H54 (cell line): ENCODE results near the gene FOSL1.

ENCODE experiments used
- DNase-seq: peaks from one replicate; pipeline ENCODE4 v3.0.0; 2011; ENCODE audit warnings: low spot score, mixed read lengths; ENCODE audit not compliant: insufficient read length
- FAIRE-seq: peaks from 3 replicates; lab custom pipeline; 2011; peaks lifted over from hg19 to GRCh38; lab: Jason Lieb, UNC
- POLR2A ChIP-seq: IDR thresholded peaks from 2 replicates; pipeline ENCODE4 v1.6.1; 2011; ENCODE audit warnings: low read depth, mild to moderate bottlenecking, low read length

FOSL1 gene

DNA sequence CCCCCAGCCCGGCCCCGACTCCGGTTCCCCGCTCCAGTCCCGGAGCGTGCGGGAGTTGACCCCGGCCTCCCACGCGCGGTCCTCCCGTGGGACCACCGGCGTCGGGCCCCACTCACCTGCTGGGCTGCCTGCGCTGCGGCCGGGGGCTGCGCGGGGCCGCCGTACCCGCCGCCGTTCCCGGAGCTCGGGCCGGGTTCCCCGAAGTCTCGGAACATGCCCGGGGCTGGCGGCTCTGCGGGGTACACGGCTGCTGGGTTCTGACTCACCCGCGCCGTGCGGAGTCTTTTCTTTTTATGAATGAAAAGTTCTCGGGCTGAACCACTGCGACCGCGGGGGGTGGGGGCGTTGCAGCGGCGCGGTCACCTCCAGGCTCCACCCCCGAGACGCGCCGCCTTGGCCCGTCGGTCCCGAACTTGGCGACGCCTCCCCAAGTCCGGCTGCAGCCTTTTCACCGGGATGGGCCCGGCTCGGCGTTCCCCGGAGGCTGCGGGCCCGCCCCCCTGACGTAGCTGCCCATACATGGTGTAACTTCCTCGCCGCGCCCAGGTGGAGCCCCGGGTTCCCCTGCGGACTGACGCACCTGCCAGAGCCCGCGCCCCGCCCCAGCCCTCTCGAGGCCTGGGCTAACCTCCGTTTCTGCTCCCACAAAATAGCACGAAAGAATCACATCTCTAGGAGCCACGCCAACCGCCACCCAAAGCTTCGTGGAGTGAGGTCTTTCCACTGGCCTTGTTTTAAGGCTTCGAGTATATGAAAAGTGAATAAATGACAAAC lies at the start of gene FOSL1:
TSS of gene FOSL1 (minus strand) at position 264 of the 774 bp plus-strand sequence. CDS start at position 215, 49 bp downstream.
- TF ChIP-seq POLR2A, result peak; percentile 90
- FAIRE-seq, result no peak

DNA sequence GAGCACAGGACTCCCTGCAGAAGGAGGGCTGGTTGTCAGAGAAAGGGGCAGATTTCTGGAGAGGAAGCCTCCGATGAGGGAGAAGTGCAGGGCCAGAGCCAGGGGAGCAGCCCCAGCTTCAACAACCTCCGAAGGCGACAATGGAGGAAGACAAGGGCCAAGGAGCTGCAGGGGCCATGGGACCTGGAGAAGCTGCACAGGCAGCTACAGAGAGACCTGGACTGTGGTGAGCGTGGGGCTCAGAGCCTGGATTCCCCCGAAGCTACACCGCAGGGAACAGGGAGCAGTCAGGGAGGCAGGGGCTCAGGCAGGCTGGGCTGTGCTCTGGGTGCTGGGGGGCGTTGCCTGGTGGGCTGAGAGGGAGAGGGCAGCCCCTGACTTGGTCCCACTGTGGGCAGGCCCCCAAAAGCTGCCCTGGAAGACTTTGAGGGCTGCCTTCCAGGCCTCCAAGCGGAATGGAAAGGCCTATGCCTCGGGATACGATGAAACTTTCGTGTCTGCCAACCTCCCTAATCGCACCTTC lies 47.5 kb upstream of the FOSL1 start:
- DNase-seq, result no peak
- no peak for TF ChIP-seq POLR2A
- FAIRE-seq, result no peak

More for the DNA sequence above, at the start of gene FOSL1:
- DNase-seq, result no peak

DNA sequence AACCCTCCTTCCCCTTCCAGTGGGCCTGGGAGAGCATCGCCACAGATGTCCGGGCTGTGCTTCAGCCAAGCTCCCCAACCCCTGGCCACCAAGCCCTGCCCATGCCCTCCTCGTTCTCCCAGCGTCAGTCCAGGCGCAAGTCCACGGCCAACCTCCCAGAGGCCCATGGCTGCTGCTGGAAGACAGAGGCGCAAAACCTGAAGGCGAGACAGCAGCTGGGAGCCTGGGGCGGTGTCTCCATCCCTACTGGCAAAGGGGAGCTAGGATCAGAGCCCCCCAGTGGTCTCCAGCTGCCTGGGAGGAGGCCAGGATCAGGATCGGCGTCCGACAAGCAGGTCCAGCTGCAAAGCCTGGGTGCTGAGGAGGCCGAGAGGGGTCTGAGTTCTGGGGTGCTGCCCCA lies 46.9 kb upstream of the FOSL1 start:
- FAIRE-seq (no peak), DNase-seq (no peak)
- no peak for TF ChIP-seq POLR2A

DNA sequence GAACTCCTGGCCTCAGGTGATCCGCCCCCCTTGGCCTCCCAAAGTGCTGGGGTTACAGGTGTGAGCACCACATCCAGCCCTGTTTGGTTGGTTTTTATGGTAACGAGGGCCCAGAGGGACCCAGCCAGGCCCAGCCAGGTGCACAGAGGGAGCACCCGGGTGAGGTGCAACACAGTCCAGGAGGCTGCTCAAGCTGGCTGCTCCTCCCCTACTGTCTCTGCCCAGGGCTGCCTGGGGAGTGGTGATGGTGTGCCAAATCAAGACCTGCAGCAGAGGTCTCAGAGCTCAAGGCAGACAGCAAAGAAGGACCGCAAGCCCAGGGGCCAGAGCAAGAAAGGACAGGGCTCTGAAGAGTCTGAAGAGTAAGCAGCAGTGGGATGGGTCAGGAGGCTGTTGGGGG lies 46.5 kb upstream of the FOSL1 start:
- no peak for DNase-seq
- no peak for FAIRE-seq
- no peak for TF ChIP-seq POLR2A

DNA sequence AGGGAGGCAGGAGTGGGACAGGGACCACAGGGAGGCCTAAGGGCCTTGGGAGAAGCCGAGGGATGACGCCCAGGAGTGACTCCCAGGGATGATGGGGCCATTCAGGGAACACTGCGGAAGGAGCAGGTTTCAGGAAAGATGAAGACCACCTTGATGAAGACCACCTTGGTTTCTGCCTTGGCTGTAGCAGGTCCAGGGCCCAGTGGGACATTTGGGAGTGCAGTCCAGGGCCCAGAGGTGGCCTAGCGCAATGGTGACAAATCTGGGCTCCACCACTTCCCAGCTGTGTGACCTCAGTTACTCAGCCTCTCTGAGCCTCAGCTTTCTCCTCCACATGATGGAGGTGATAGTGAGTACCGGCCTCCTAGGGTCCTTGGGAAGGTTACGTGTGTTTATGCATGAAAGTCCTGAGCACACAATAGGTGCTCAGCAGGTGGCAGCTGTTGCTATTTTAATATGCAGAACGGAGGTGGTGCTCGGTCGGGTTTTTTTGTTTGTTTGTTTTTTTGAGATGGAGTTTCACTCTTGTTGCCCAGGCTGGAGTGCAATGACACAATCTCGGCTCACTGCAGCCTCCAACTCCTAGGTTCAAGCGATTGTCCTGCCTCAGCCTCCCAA lies 45.9 kb upstream of the FOSL1 start:
- FAIRE-seq, result no peak
- TF ChIP-seq POLR2A, result no peak
- no peak for DNase-seq

DNA sequence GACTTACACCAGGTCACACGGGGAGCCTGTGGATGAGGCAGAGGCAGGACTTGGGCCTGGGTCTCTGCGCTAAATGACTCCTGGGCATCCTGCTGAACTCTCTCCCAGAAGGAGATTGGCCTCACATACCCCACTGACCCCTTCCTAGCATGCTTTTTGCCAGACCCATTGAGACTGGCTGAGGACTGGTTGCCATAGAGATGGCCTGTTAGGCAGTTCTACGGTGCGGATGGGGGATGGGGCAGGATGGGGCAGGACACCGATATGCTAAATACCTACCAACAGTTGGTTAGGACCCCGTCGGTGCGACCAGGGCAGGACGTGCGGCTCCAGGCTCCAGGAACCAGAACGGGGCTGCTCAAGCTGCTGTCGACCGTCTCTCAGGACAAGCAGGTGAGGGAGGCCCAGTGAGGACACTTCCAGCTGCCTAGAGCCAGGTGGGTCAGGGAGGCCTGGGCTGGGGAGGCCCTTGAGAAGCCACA lies 45.3 kb upstream of the FOSL1 start, which contains the start of gene TSGA10IP:
TSS of gene TSGA10IP (plus strand) at position 51 of the 482 bp plus-strand sequence. CDS start at position 247, 196 bp downstream.
- no peak for TF ChIP-seq POLR2A
- DNase-seq (no peak), FAIRE-seq (no peak)

DNA sequence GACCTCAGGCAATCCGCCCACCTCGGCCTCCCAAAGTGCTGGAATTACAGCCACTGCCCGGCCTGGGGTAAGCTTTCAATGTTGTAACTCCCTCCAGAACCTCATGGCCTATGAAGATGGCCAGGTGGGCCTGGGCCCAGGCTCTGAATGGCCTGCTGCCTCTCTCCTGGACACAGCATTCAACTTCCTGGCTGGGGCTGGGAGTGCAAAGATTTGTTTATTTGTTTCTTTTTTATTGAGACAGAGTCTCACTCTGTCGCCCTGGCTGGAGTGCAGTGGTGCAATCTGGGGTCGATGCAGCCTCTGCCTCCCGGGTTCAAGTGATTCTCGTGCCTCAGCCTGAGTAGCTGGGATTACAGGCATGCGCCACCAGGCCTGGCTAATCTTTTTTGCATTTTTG lies 44.6 kb upstream of the FOSL1 start:
- no peak for FAIRE-seq
- DNase-seq, result no peak
- TF ChIP-seq POLR2A, result no peak

DNA sequence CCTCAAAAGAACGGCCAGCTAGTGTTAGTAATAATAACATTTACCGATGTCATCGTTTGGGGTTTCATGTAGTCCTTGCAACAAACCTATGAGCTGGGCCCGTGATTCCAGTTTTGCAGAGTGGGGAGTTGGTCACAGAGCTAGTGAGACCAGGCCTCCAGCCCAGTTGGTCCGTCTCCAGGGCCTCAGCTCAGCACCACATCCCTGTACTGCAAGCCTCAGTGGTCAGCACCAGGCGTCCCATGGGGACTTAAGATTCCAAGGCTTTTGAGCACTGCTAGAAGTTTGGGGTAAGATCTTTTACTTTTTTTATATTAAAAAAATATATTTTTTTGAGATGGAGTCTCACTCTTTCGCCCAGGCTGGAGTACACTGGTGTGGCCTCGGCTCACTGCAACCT lies 44.0 kb upstream of the FOSL1 start:
- no peak for TF ChIP-seq POLR2A
- DNase-seq, result no peak
- no peak for FAIRE-seq

DNA sequence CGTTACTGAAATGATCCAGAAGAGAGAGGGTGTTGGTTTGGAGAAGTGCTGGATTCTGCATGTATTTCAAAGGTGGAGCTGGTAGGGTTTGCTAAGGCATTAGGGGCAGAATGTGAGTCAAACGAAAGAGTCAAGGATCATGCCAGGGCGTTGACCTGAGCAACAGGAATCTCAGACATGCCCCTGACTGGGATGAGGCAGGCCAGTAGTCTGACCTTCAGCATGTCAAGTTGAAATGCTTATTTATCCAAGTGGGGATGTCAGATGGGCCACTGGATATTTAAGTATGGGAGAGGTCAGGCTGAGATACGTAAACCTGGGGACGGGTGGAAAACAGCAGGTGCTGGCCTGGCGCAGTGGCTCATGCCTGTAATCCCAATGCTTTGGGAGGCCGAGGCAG lies 42.3 kb upstream of the FOSL1 start:
- FAIRE-seq (no peak), DNase-seq (no peak)
- no peak for TF ChIP-seq POLR2A

DNA sequence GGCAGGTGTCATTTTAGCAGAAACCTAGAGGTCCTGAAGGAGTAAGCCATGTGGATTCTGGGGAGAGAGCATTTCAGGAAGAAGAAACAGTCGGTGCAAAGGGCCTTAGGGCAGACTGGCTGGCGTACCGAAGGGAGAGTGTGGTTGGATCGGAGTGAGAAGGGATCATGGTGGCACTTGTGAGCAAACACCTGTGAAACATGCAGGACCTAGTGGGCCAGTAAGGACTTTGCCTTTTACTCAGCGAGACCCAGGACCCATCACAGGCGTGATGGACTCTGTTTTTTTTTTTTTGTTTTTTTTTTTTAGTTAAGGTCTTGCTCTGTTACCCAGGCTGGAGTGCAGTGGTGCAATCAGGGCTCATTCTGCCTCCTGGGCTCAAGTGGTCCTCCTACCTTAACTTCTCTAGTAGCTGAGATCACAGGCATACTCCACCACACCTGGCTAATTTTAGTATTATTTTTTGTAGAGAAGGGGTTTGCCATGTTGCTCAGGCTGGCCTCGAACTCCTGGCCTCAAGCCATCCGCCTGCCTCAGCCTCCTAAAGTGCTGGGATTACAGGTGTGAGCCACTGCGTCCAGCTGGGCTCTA lies 41.6 kb upstream of the FOSL1 start:
- DNase-seq (no peak), FAIRE-seq (no peak)
- no peak for TF ChIP-seq POLR2A

DNA sequence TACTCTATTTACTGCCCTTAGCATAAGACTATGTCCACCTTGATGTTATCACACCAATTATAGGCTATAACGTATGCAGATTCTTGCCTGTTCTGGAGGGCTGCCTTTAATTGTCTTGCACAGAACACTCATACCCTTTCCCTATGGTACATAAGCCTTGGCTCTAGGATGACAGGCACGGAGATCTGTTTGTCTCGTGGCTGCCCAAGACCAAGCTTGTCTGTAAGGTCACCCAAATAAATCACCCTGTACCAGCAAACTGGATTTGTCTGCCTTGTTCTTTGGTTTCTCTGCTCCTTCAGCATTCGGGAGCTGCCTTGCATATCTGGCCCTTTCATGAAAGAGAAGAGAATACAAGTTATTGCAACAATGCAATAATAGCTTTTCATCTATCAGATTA lies 37.6 kb upstream of the FOSL1 start:
- DNase-seq (no peak), FAIRE-seq (no peak)
- no peak for TF ChIP-seq POLR2A

DNA sequence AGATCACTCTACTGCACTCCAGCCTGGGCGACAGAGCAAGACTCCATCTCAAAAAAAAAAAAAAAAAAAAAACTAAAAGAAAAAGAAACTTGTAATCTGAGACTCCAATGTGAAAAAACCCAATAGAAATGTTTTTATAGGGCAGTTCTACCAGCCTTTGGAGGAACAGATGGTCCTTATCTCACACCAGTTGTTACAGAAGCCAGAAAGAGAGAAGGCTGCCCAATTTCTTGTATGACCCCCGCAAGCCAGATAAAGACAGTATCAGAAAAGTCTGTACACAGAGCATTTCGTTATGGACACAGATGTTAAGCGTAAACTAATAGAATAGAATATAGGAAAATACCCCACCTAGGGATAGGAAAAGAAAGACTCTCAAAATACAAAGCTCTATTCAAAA lies 33.8 kb upstream of the FOSL1 start:
- no peak for TF ChIP-seq POLR2A
- FAIRE-seq (no peak), DNase-seq (no peak)

DNA sequence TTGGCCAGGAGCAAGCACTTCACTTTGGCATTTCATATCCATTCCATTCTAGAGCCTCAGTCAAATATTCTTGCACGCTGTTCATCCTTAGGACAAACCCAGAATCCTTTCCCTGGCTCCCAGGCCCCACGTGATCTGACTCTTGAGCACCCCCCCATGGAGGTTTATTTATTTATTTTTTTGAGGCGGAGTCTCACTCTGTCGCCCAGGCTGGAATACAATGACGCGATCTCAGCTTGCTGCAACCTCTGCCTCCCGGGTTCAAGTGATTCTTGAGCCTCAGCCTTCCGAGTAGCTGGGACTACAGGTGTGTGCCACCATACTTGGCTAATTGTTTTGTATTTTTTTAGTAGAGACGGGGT lies 32.4 kb upstream of the FOSL1 start:
- TF ChIP-seq POLR2A, result no peak
- no peak for FAIRE-seq
- no peak for DNase-seq

DNA sequence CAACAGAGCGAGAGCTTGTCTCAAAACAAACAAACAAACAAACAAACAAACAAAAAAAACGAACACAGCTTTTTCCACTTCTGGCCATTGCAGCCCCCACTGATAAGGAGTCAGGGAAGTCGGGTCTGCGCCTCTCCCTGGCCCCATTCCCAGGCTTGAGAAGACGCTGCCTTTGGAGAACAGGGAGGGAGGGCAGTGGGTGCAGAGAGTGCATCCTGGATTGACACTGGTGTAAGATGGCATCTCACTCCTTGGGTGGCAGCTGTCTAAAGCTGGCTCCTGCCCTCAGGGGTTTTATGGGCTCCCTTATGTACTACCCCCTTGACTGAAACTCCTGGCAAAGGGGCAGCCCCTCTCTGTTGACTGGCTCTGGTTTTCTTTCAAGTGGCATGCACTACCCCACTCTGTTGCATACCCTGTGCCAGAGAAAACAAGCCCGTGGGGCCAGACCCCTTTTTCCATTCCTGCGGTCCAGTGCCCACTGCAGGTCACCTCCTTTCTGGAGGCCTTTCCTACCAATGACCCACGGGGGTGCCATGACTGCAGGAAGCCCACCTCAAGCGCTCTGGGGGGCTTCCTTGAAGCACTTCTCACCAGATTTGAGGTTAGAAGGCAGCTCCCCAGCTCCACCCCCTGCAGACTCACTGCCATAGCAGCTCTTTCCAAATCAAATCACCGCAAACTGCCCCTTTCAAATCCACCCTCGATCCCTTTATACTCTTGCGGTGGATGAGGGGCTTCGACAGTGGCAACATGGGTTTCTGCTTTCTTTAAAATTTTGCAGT lies 31.8 kb upstream of the FOSL1 start:
- TF ChIP-seq POLR2A, result no peak
- DNase-seq (no peak), FAIRE-seq (no peak)
